A673 (cell line): ENCODE data around the gene FGD4.

Experiments used
- EZH2 ChIP-seq: fragments of 200-600 bp; sonication (generic); IDR thresholded peaks from 2 replicates; pipeline ENCODE4 v1.6.1; 2017; ENCODE audit warnings: borderline replicate concordance, low read depth, mild to moderate bottlenecking, mixed read lengths, antibody characterized with exemption, low read length; ENCODE audit not compliant: poor library complexity, severe bottlenecking
- TF ChIP-seq, protein P1 (sequence below): fragments of 300-800, 200-600 bp; sonication (generic); conservative IDR thresholded peaks from 2 replicates; pipeline ENCODE4 v1.5.1; 2017; ENCODE audit warnings: low read depth, mild to moderate bottlenecking, antibody characterized with exemption, low read length, moderate library complexity, mixed read lengths

DNA sequence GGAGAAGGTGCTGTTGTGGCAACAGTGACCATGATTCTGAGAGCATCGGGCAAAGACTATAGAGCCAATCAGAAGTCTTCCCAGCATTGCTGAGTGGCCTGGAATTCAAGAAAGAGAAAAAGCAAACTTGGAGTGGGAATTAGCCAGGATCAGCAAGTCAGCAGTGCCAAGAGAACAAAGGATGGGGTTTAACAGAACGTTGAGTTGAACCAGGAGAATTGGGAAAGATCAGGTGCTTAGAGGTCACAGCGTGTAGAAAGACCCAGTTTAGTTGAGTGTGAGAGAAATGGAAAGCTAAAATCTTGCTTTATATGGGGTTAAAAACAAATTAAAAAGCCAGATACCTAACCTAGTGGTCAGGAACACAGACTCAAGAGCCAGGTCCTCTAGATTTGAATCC is 189.2 kb downstream of the FGD4 start:
- TF ChIP-seq, protein P1, sequence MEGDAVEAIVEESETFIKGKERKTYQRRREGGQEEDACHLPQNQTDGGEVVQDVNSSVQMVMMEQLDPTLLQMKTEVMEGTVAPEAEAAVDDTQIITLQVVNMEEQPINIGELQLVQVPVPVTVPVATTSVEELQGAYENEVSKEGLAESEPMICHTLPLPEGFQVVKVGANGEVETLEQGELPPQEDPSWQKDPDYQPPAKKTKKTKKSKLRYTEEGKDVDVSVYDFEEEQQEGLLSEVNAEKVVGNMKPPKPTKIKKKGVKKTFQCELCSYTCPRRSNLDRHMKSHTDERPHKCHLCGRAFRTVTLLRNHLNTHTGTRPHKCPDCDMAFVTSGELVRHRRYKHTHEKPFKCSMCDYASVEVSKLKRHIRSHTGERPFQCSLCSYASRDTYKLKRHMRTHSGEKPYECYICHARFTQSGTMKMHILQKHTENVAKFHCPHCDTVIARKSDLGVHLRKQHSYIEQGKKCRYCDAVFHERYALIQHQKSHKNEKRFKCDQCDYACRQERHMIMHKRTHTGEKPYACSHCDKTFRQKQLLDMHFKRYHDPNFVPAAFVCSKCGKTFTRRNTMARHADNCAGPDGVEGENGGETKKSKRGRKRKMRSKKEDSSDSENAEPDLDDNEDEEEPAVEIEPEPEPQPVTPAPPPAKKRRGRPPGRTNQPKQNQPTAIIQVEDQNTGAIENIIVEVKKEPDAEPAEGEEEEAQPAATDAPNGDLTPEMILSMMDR: no peak
- no peak for TF ChIP-seq EZH2
